Tibial nerve (tissue), 4 donors: ENCODE data around the gene ZNF134.

ENCODE experiments used
- CTCF ChIP-seq, 5 experiments: fragments of 200-600 bp in 3 of 5; fragments of 450-650 bp in 2 of 5; sonication (generic) in 3 of 5; IDR thresholded peaks; one replicate each; pipeline ENCODE4 v1.5.1; 2016 to 2019; ENCODE audit warnings: antibody characterized with exemption in 5 of 5, mild to moderate bottlenecking in 3 of 5, moderate library complexity in 2 of 5
- EP300 ChIP-seq, 2 donors: sonication (generic); formaldehyde crosslinking; IDR thresholded peaks; one replicate each; pipeline ENCODE4 v1.6.1; 2017; ENCODE audit warnings: antibody characterized with exemption in 2 of 2, mild to moderate bottlenecking in 1 of 2
- POLR2A ChIP-seq, 2 donors: fragments of 450-650 bp; IDR thresholded peaks; one replicate each; pipeline ENCODE4 v1.6.1; 2017; ENCODE audit warnings: antibody characterized with exemption in 2 of 2, mild to moderate bottlenecking in 2 of 2, moderate library complexity in 2 of 2

- no peak for TF ChIP-seq EP300 (IDR thresholded peaks at IDR 0.05)
- TF ChIP-seq CTCF (IDR thresholded peaks at IDR 0.05): no peak
- no peak for TF ChIP-seq POLR2A (IDR thresholded peaks at IDR 0.05)
Observed at GRCh38 chr19:57570707-57571106, 43.3 kb upstream of the ZNF134 start.
